ENCODE measurements around the gene ERV3-1.
"Not testable (repeated sequence)": the region's sequence is repeated elsewhere in the genome, so short reads cannot be mapped to it uniquely, and the experiment has no call there.

DNA sequence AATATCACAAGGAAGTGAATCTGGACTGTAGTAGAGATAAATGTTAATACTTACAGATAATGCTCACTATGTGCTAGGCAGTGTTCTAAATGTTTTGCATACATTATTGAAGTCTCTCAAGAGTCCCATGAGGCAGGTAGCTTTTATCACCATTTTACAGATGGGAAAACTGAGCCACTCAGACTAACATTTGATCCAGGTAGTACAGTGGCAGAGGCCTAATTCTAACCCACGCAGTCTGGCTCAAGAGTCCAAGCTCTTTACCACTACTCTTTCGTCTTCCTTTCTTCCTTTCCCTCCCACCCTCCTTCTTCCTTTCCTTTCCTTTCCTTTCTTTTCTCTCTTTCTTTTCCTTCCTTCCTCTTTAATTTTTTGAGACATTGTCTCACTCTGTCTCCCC is 39.1 kb upstream of the ERV3-1 start:
- TF ChIP-seq ATF1, PRRX2, ETV6, TEAD4 (CRISPR knock-in tag; IDR thresholded peaks at IDR 0.05): not testable (repeated sequence)
- TF ChIP-seq, protein P1, sequence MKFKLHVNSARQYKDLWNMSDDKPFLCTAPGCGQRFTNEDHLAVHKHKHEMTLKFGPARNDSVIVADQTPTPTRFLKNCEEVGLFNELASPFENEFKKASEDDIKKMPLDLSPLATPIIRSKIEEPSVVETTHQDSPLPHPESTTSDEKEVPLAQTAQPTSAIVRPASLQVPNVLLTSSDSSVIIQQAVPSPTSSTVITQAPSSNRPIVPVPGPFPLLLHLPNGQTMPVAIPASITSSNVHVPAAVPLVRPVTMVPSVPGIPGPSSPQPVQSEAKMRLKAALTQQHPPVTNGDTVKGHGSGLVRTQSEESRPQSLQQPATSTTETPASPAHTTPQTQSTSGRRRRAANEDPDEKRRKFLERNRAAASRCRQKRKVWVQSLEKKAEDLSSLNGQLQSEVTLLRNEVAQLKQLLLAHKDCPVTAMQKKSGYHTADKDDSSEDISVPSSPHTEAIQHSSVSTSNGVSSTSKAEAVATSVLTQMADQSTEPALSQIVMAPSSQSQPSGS (CRISPR knock-in tag; IDR thresholded peaks at IDR 0.05; ENCODE audit: borderline replicate concordance, low read depth) = not testable (repeated sequence)
- TF ChIP-seq, protein P2, sequence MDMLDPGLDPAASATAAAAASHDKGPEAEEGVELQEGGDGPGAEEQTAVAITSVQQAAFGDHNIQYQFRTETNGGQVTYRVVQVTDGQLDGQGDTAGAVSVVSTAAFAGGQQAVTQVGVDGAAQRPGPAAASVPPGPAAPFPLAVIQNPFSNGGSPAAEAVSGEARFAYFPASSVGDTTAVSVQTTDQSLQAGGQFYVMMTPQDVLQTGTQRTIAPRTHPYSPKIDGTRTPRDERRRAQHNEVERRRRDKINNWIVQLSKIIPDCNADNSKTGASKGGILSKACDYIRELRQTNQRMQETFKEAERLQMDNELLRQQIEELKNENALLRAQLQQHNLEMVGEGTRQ (CRISPR knock-in tag; IDR thresholded peaks at IDR 0.05) = not testable (repeated sequence)
- TF ChIP-seq, protein P3, sequence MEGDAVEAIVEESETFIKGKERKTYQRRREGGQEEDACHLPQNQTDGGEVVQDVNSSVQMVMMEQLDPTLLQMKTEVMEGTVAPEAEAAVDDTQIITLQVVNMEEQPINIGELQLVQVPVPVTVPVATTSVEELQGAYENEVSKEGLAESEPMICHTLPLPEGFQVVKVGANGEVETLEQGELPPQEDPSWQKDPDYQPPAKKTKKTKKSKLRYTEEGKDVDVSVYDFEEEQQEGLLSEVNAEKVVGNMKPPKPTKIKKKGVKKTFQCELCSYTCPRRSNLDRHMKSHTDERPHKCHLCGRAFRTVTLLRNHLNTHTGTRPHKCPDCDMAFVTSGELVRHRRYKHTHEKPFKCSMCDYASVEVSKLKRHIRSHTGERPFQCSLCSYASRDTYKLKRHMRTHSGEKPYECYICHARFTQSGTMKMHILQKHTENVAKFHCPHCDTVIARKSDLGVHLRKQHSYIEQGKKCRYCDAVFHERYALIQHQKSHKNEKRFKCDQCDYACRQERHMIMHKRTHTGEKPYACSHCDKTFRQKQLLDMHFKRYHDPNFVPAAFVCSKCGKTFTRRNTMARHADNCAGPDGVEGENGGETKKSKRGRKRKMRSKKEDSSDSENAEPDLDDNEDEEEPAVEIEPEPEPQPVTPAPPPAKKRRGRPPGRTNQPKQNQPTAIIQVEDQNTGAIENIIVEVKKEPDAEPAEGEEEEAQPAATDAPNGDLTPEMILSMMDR (IDR thresholded peaks at IDR 0.05) = not testable (repeated sequence)
- TF ChIP-seq, protein P4, sequence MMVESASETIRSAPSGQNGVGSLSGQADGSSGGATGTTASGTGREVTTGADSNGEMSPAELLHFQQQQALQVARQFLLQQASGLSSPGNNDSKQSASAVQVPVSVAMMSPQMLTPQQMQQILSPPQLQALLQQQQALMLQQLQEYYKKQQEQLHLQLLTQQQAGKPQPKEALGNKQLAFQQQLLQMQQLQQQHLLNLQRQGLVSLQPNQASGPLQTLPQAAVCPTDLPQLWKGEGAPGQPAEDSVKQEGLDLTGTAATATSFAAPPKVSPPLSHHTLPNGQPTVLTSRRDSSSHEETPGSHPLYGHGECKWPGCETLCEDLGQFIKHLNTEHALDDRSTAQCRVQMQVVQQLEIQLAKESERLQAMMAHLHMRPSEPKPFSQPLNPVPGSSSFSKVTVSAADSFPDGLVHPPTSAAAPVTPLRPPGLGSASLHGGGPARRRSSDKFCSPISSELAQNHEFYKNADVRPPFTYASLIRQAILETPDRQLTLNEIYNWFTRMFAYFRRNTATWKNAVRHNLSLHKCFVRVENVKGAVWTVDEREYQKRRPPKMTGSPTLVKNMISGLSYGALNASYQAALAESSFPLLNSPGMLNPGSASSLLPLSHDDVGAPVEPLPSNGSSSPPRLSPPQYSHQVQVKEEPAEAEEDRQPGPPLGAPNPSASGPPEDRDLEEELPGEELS (CRISPR knock-in tag; IDR thresholded peaks at IDR 0.05) = not testable (repeated sequence)
